GM23338 (cell line): Measurements from ENCODE around the gene NRDE2. TPM values are rescaled to one million over a fixed set of nuclear protein-coding genes. Genes with fewer than 3 reads are reported as not detected.

ENCODE experiments used
- ATAC-seq: fragments of 200-7000 bp; cut with Tn5 transposase; 3 replicates; pipeline ENCODE4 v1.9.1; 2020
- DNase-seq: peaks from one replicate; pipeline ENCODE4 v3.0.0-alpha.2; 2015; ENCODE audit warnings: low spot score
- H2AFZ ChIP-seq: fragments of 200-600 bp; sonication (generic); 2 replicates; pipeline ENCODE4 v1.8.0; 2016; ENCODE audit warnings: antibody characterized with exemption, mild to moderate bottlenecking, moderate library complexity
- H3F3A ChIP-seq: fragments of 200-600 bp; sonication (generic); replicated peaks from 2 replicates; pipeline ENCODE4 v1.8.0; 2017; ENCODE audit warnings: antibody characterized with exemption, mixed run types, low read depth
- H3K27ac ChIP-seq: fragments of 200-600 bp; sonication (generic); 2 replicates; pipeline ENCODE4 v1.6.1; 2016; ENCODE audit warnings: low read depth
- H3K27me3 ChIP-seq: fragments of 200-600 bp; sonication (generic); 2 replicates; pipeline ENCODE4 v1.8.0; 2016; ENCODE audit warnings: mild to moderate bottlenecking, mixed run types, moderate library complexity; ENCODE audit not compliant: insufficient read depth
- H3K36me3 ChIP-seq: fragments of 200-600 bp; sonication (generic); 2 replicates; pipeline ENCODE4 v1.8.0; 2016; ENCODE audit warnings: mild to moderate bottlenecking; ENCODE audit not compliant: insufficient read depth
- H3K4me1 ChIP-seq: fragments of 200-600 bp; sonication (generic); 2 replicates; pipeline ENCODE4 v1.8.0; 2016; ENCODE audit warnings: mild to moderate bottlenecking, moderate library complexity; ENCODE audit not compliant: insufficient read depth
- H3K4me2 ChIP-seq: fragments of 200-600 bp; sonication (generic); 2 replicates; pipeline ENCODE4 v1.7.1; 2017; ENCODE audit warnings: mixed run types
- H3K4me3 ChIP-seq: fragments of 200-600 bp; sonication (generic); 2 replicates; pipeline ENCODE4 v1.6.1; 2016; ENCODE audit warnings: mixed run types
- H3K79me2 ChIP-seq: fragments of 200-600 bp; sonication (generic); replicated peaks from 2 replicates; pipeline ENCODE4 v1.8.0; 2017; ENCODE audit warnings: mild to moderate bottlenecking; ENCODE audit not compliant: insufficient read depth
- H3K9me2 ChIP-seq: fragments of 200-600 bp; sonication (generic); 2 replicates; pipeline ENCODE4 v1.8.0; 2017; ENCODE audit not compliant: insufficient read depth
- H4K20me1 ChIP-seq: fragments of 200-600 bp; sonication (generic); replicated peaks from 2 replicates; pipeline ENCODE4 v1.8.0; 2017; ENCODE audit warnings: mild to moderate bottlenecking; ENCODE audit not compliant: insufficient read depth
- H3K27ac Mint-ChIP-seq: 2 replicates; pipeline ENCODE4 v1.8.0; 2020; ENCODE audit warnings: inconsistent platforms, mild to moderate bottlenecking, moderate library complexity, mixed read lengths
- H3K27me3 Mint-ChIP-seq: 3 replicates; pipeline ENCODE4 v1.8.0; 2022; ENCODE audit warnings: low read depth, mild to moderate bottlenecking, moderate library complexity, mixed read lengths, inconsistent platforms; ENCODE audit not compliant: insufficient read depth, poor library complexity
- H3K36me3 Mint-ChIP-seq: 3 replicates; pipeline ENCODE4 v1.8.0; 2021; ENCODE audit warnings: low read depth, mild to moderate bottlenecking, inconsistent platforms, moderate library complexity, mixed read lengths
- H3K4me1 Mint-ChIP-seq: 3 replicates; pipeline ENCODE4 v1.8.0; 2020; ENCODE audit warnings: mild to moderate bottlenecking, inconsistent platforms, mixed read lengths
- H3K4me3 Mint-ChIP-seq: 3 replicates; pipeline ENCODE4 v1.8.0; 2021; ENCODE audit warnings: moderate library complexity, mild to moderate bottlenecking, inconsistent platforms, mixed read lengths
- H3K9me3 Mint-ChIP-seq: 3 replicates; pipeline ENCODE4 v1.8.0; 2020; ENCODE audit warnings: moderate library complexity, mild to moderate bottlenecking, inconsistent platforms, mixed read lengths
- CREB1 ChIP-seq: fragments of 250-450 bp; sonication (Bioruptor Pico); IDR thresholded peaks from 2 replicates; pipeline ENCODE4 v1.5.0; 2020; ENCODE audit warnings: low read depth, mild to moderate bottlenecking, moderate library complexity
- CTCF ChIP-seq, 2 experiments: fragments of 200-600 bp in 1 of 2; sonication (generic) in 1 of 2; conservative IDR thresholded peaks; 2 replicates each; pipeline versions ENCODE4 v1.5.1 to v1.6.1; 2016 to 2017; ENCODE audit warnings: antibody characterized with exemption in 2 of 2, low read depth in 2 of 2, mild to moderate bottlenecking in 2 of 2, moderate library complexity in 1 of 2
- ETS1 ChIP-seq: IDR thresholded peaks from 2 replicates; pipeline ENCODE4 v1.6.1; 2016; ENCODE audit warnings: antibody characterized with exemption
- EZH2 ChIP-seq: fragments of 200-600 bp; sonication (generic); IDR thresholded peaks from one replicate; pipeline ENCODE4 v1.8.0; 2017; ENCODE audit warnings: antibody characterized with exemption, mild to moderate bottlenecking, low read depth; ENCODE audit not compliant: unreplicated experiment
- EZH2phosphoT487 ChIP-seq: fragments of 200-600 bp; sonication (generic); IDR thresholded peaks from one replicate; pipeline ENCODE4 v1.8.1; 2018; ENCODE audit warnings: antibody characterized with exemption; ENCODE audit not compliant: unreplicated experiment
- JUNB ChIP-seq: IDR thresholded peaks from one replicate; pipeline ENCODE4 v1.6.1; 2016; ENCODE audit warnings: antibody characterized with exemption; ENCODE audit not compliant: unreplicated experiment
- NANOG ChIP-seq: IDR thresholded peaks from 2 replicates; pipeline ENCODE4 v1.6.1; 2016; ENCODE audit warnings: antibody characterized with exemption, borderline replicate concordance
- POLR2AphosphoS5 ChIP-seq: IDR thresholded peaks from 2 replicates; pipeline ENCODE4 v1.6.1; 2016; ENCODE audit warnings: antibody characterized with exemption, low read depth
- REST ChIP-seq: IDR thresholded peaks from one replicate; pipeline ENCODE4 v1.6.1; 2018; ENCODE audit warnings: antibody characterized with exemption; ENCODE audit not compliant: unreplicated experiment
- STAT1 ChIP-seq: IDR thresholded peaks from one replicate; pipeline ENCODE4 v1.6.1; 2016; ENCODE audit warnings: antibody characterized with exemption; ENCODE audit not compliant: unreplicated experiment
- ZNF114 ChIP-seq: fragments of 250-450 bp; sonication (Bioruptor Pico); IDR thresholded peaks from 2 replicates; pipeline ENCODE4 v1.5.0; 2020; ENCODE audit warnings: mild to moderate bottlenecking, moderate library complexity
- ZNF331 ChIP-seq: fragments of 250-450 bp; sonication (Bioruptor Pico); IDR thresholded peaks from 2 replicates; pipeline ENCODE4 v1.5.0; 2020; ENCODE audit warnings: low read depth, mild to moderate bottlenecking, moderate library complexity
- ZNF462 ChIP-seq: fragments of 250-450 bp; sonication (Bioruptor Pico); IDR thresholded peaks from 2 replicates; pipeline ENCODE4 v1.5.0; 2020; ENCODE audit warnings: mild to moderate bottlenecking, moderate library complexity
- polyA plus RNA-seq: library from polyadenylated mRNA; unstranded; fragments of >200 nt; fragmentation: Nextera tagmentation; extraction: Ambion mirVana; gene quantifications from 2 replicates; pipeline ENCODE4 v1.2.1, GENCODE V29; 2016
- total RNA-seq: library from RNA; depleted of rRNA; stranded (reverse); fragments of >200 nt; shearing (Covaris generic); gene quantifications from 2 replicates; pipeline ENCODE4 v1.2.3, GENCODE V29; 2014

NRDE2 gene
- total and polyA plus RNA-seq, 2 experiments from 2014 or later, result 9.8 to 20.6 TPM

GRCh38 chr14:90342327-90342726 lies 10.6 kb upstream of the NRDE2 start:
- Mint-ChIP-seq H3K9me3 (no peaks in the 10 kb centered on the region; the same call in 2 of the 3 replicates), H3K27ac (no peak overlapping the region), H3K36me3 (no peaks in the 10 kb centered on the region), H3K27me3 (peaks cover 3% of the 10 kb centered on the region), H3K4me3 (no peak overlapping the region), H3K4me1 (peaks cover 13% of the 10 kb centered on the region; the same call in 2 of the 3 replicates)
- Histone ChIP-seq H3K4me2 (no peak overlapping the region), H3K79me2 (no peaks in the 10 kb centered on the region), H2AFZ (no peak overlapping the region), H4K20me1 (no peaks in the 10 kb centered on the region), H3F3A (no peaks in the 10 kb centered on the region), H3K4me1 (peaks cover 6% of the 10 kb centered on the region; the same call in 1 of the 2 replicates), H3K4me3 (no peak overlapping the region), H3K27ac (no peak overlapping the region), H3K9me2 (no peaks in the 10 kb centered on the region), H3K27me3 (no peaks in the 10 kb centered on the region), H3K36me3 (no peaks in the 10 kb centered on the region)
- no peak for DNase-seq
- no peak for TF ChIP-seq NANOG
- TF ChIP-seq REST, result no peak
- no peak for TF ChIP-seq POLR2AphosphoS5
- no peak for TF ChIP-seq CTCF (conservative IDR thresholded peaks at IDR 0.05; ENCODE audit: low read depth in 2 of 2)
- no peak for TF ChIP-seq ZNF114 (CRISPR knock-in tag)
- TF ChIP-seq ETS1, result no peak
- no peak for TF ChIP-seq STAT1
- TF ChIP-seq JUNB, result no peak
- TF ChIP-seq CREB1 (CRISPR knock-in tag), result no peak
- TF ChIP-seq EZH2, result no peak
- TF ChIP-seq ZNF331, result no peak
- TF ChIP-seq ZNF462 (CRISPR knock-in tag), result no peak
- no peak for TF ChIP-seq EZH2phosphoT487
- no peak for ATAC-seq
